ENCODE results near the gene ELF4.

Gene ELF4

GRCh38 chrX:130120746-130121504 is 10.6 kb upstream of the ELF4 start (continued):
- TF ChIP-seq ZNF148 (tag by site-specific recombination; IDR thresholded peaks at IDR 0.05; ENCODE audit: borderline replicate concordance) (no peak), ZNF292 (tag by site-specific recombination; IDR thresholded peaks at IDR 0.05; ENCODE audit: borderline replicate concordance, low read depth) (no peak), ELK4 (IDR thresholded peaks at IDR 0.05; ENCODE audit: borderline replicate concordance, low read depth, low read length) (no peak), ZNF843 (tag by site-specific recombination; IDR thresholded peaks at IDR 0.05) (no peak), KLF8 (tag by site-specific recombination; IDR thresholded peaks at IDR 0.05) (0 out of 2 replicates have a peak, but pooled peaks have one; percentile 28), ZNF146 (tag by site-specific recombination; IDR thresholded peaks at IDR 0.05) (no peak), GLIS1 (tag by site-specific recombination; IDR thresholded peaks at IDR 0.05) (peak; percentile 42; the same call in 1 of the 2 replicates), ZSCAN5A (tag by site-specific recombination; IDR thresholded peaks at IDR 0.05) (no peak), SCRT1 (tag by site-specific recombination; IDR thresholded peaks at IDR 0.05; ENCODE audit: borderline replicate concordance) (no peak), YY1 (tag by site-specific recombination; IDR thresholded peaks at IDR 0.05) (no peak), REPIN1 (tag by site-specific recombination; IDR thresholded peaks at IDR 0.05; ENCODE audit: low read depth) (no peak), ZBTB49 (tag by site-specific recombination; IDR thresholded peaks at IDR 0.05; ENCODE audit: low read depth) (no peak), MZF1 (tag by site-specific recombination; IDR thresholded peaks at IDR 0.05; ENCODE audit: borderline replicate concordance) (no peak), ZNF37A (tag by site-specific recombination; IDR thresholded peaks at IDR 0.05) (no peak), ZNF621 (tag by site-specific recombination; IDR thresholded peaks at IDR 0.05) (no peak), ZNF792 (tag by site-specific recombination; IDR thresholded peaks at IDR 0.05) (no peak), ZBTB8A (tag by site-specific recombination; IDR thresholded peaks at IDR 0.05) (peak; percentile 96), ZNF571 (tag by site-specific recombination; IDR thresholded peaks at IDR 0.05) (no peak), ZNF366 (tag by site-specific recombination; conservative IDR thresholded peaks at IDR 0.05) (no peak), KLF1 (tag by site-specific recombination; IDR thresholded peaks at IDR 0.05) (peak; percentile 45; the same call in 1 of the 2 replicates), ZNF544 (tag by site-specific recombination; IDR thresholded peaks at IDR 0.05) (no peak), ZNF18 (tag by site-specific recombination; IDR thresholded peaks at IDR 0.05) (no peak), ZNF175 (tag by site-specific recombination; IDR thresholded peaks at IDR 0.05) (no peak), INSM2 (tag by site-specific recombination; IDR thresholded peaks at IDR 0.05) (no peak), YY2 (tag by site-specific recombination; IDR thresholded peaks at IDR 0.05) (no peak), ZNF138 (tag by site-specific recombination; IDR thresholded peaks at IDR 0.05; ENCODE audit: borderline replicate concordance) (no peak), ZNF549 (tag by site-specific recombination; IDR thresholded peaks at IDR 0.05) (no peak), ZFP3 (tag by site-specific recombination; IDR thresholded peaks at IDR 0.05; ENCODE audit: low read depth) (no peak), ZNF354C (tag by site-specific recombination; IDR thresholded peaks at IDR 0.05; ENCODE audit: borderline replicate concordance, low read depth) (no peak), ZEB2 (tag by site-specific recombination; IDR thresholded peaks at IDR 0.05) (no peak)
